MG63 (cell line): Measurements from ENCODE around the gene TTC36. TPM values are rescaled to one million over a fixed set of nuclear protein-coding genes. Genes with fewer than 3 reads are reported as not detected.
"Not testable (repeated sequence)": the region's sequence is repeated elsewhere in the genome, so short reads cannot be mapped to it uniquely, and the experiment has no call there.

ENCODE experiments used
- DNase-seq: peaks from one replicate; pipeline ENCODE4 v3.0.0-alpha.2; 2020
- H3K27me3 ChIP-seq: fragments of 250-450 bp; sonication (Bioruptor Pico); 2 replicates; pipeline ENCODE4 v1.5.1; 2020; ENCODE audit warnings: mild to moderate bottlenecking, moderate library complexity
- H3K36me3 ChIP-seq: fragments of 250-450 bp; sonication (Bioruptor Pico); 2 replicates; pipeline ENCODE4 v1.5.1; 2020; ENCODE audit warnings: mild to moderate bottlenecking, moderate library complexity
- H3K4me3 ChIP-seq: fragments of 250-450 bp; sonication (Bioruptor Pico); 2 replicates; pipeline ENCODE4 v1.5.1; 2020; ENCODE audit warnings: mild to moderate bottlenecking, moderate library complexity
- H3K9me3 ChIP-seq: fragments of 250-450 bp; sonication (Bioruptor Pico); 2 replicates; pipeline ENCODE4 v1.5.1; 2020; ENCODE audit warnings: mild to moderate bottlenecking, moderate library complexity
- total RNA-seq: library from RNA; depleted of rRNA; stranded (reverse); fragments of >200 nt; shearing (Covaris generic); gene quantifications from 2 replicates; pipeline ENCODE4 v1.2.3, GENCODE V29; 2014; ENCODE audit warnings: low replicate concordance; rRNA removed

TTC36 gene
- total RNA-seq, 1 experiment from 2014 or later: not detected

DNA sequence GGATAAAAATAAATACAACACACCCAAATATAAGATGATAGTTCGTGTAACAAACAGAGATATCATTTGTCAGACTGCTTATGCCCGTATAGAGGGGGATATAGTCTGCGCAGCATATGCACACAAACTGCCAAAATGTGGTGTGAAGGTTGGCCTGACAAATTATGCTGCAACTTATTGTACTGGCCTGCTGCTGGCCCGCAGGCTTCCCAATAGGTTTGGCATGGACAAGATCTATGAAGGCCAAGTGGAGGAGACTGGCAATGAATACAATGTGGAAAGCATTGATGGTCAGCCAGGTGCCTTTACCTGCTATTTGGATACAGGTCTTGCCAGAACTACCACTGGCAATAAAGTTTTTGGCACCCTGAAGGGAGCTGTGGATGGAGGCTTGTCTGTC, 33.5 kb downstream of the TTC36 start:
- no peak for DNase-seq
- H3K4me3 ChIP-seq: no peak overlapping the region
- H3K36me3 ChIP-seq: peaks cover 7% of the 10 kb centered on the region

DNA sequence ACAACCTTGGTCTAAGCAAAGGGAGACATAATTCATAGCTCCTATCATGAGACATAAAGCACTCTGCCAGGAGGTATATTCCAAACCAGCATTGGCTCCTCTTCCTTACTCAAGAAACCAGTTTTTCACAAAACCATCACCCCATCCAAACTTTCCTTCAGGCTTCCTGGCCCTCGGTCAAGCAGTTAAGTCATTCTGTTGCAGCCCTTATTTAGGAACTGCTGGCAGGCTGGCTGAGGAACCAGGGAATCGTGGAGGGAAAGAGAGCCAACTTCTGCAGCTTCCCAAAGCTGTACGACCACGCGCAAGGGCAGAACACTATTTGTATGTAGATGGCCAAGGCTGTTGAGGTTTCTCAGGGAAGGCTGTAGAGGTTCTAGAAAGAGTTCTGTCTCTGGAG, 37.8 kb downstream of the TTC36 start:
- H3K27me3 ChIP-seq: no peaks in the 10 kb centered on the region
- H3K4me3 ChIP-seq: peak overlapping the region; percentile 64
- H3K36me3 ChIP-seq: no peaks in the 10 kb centered on the region
- H3K9me3 ChIP-seq: no peaks in the 10 kb centered on the region
- DNase-seq: peak; percentile 68

More for the DNA sequence above, 33.5 kb downstream of the TTC36 start:
- Histone ChIP-seq H3K9me3 (no peaks in the 10 kb centered on the region), H3K27me3 (no peaks in the 10 kb centered on the region)

DNA sequence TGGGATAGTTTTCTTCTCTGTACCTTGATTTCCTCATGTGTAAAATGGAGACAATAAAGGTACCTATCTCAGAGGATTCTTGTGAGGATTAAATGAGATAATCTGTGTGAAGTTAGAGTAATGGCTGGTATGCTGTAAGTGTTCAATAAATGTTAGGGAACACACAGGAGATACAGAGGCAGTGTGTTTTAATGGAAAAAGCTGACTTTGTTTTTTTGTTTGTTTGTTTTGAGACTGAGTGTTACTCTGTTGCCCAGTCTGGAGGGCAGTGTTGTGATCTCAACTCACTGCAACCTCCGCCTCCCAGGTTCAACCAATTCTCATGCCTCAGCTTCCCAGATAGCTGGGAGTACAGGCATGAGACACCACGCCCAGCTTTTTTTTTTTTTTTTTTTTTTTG, 42.4 kb downstream of the TTC36 start:
- Histone ChIP-seq H3K4me3 (no peak overlapping the region), H3K36me3 (peaks cover 19% of the 10 kb centered on the region), H3K9me3 (no peaks in the 10 kb centered on the region), H3K27me3 (no peaks in the 10 kb centered on the region)
- no peak for DNase-seq

DNA sequence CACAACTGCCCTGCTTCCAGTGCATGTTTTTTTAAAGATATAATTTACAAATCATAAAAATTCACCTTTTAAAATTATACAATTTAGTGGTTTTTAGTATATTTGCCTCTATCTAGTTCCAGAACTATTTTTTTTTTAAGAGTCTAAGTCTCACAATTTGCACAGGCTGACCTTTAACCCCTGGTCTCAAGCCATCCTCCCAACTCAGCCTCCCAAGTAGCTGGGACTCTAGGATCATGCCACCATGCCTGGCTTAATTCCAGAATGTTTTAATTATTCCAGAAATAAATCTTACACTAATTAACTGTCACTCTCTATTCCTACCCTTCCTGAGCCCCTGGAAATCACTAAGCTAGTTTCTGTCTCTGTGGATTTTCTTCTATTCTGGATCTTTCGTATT, 43.5 kb downstream of the TTC36 start:
- no peaks in the 10 kb centered on the region for H3K27me3 ChIP-seq
- DNase-seq: no peak
- no peak overlapping the region for H3K4me3 ChIP-seq
- H3K9me3 ChIP-seq: no peaks in the 10 kb centered on the region
- H3K36me3 ChIP-seq: peaks cover 19% of the 10 kb centered on the region

DNA sequence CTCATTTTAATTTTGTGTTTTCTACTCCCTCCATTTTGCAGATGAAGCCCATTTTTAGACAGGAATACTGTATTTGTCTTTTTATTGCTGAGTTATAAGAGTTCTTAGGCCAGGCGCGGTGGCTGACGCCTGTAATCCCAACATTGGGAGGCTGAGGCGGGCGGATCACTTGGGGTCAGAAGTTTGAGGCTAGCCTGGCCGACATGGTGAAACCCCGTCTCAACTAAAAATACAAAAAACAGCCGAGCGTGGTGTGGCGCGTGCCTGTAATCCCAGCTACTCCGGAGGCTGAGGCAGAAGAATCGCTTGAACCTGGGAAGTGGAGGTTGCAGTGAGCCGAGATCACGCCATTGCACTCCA, 44.4 kb downstream of the TTC36 start:
- Histone ChIP-seq H3K4me3 (peak overlapping the region; percentile 99), H3K36me3 (peaks cover 22% of the 10 kb centered on the region)
- H3K27me3 ChIP-seq, H3K9me3 ChIP-seq: not testable (repeated sequence)
- peak; percentile 24 for DNase-seq

DNA sequence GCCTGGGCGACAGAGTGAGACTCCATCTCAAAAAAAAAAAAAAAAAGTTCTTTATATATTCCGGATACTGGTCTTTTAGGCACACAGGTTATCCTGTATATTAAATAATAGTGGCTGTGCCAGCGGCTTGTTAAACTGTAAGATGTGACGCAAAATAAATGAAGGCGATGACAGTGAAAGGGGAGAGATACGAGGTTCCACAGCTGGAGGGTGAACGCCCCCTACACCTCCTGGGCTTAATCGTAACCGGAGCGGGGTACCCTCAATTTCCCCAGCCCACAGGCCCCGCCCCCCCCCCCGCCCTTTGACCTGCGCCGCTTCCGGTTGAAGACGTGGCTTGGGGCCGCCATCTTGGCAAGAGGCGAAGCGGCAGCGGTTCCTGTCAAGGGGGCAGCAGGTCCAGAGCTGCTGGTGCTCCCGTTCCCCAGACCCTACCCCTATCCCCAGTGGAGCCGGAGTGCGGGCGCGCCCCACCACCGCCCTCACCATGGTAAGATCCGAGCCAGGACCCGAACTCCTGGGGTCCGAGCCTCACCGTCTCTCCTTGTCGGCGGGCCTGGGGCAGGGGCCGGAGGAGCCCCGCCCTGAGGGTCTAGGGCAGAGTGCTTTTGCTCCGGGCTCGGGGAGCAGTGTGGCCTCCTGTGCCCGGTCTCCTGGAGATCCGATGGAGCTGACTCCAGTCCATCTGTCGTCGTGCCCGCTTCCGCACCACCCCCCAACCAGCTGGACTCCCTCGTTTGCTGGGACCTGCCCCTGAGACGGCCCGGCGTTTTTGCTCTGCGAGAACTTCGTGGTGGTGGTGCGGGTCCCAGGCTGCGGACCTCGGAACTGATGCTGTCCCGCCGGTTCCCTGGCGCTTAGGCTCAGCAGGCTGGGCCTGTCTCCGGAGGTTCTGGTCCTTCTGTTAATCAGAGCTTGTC, 45.0 kb downstream of the TTC36 start, which contains the start of gene ARCN1:
Gene ARCN1 (plus strand): TSS at position 349 of the 920 bp plus-strand sequence. CDS start 139 bp downstream, at position 488.
- peak; percentile 77 for DNase-seq
- Histone ChIP-seq H3K36me3 (peaks cover 24% of the 10 kb centered on the region), H3K27me3 (no peaks in the 10 kb centered on the region), H3K9me3 (no peaks in the 10 kb centered on the region), H3K4me3 (peak within 1 kb of the TSS; percentile 99)

DNA sequence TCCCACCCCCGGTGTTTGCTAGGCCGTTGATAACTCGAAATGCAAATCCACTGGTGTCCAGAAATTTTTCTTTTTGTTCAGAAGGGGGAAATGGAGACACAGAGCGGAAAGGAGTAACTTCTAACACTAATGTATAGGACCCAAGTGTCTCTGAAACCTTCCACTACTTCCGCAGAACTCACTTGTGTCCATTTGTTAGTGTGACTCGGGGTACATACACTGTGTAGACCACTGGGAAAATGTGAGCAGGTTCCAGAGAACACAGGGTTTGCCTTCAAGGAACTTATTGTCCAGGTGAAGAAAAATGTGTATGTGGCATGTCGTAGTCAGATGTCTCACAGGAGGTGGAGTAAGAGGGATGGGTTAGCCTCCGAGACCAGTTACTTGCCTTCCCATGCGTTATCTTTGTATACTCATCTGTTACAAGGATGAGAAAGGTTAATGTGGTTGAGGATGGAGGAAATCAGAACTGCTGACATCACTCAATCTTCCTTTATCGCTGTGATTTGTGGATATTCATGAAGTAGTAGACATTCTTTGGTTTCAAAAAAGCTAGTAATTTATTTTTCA, 45.8 kb downstream of the TTC36 start:
- peak overlapping the region; percentile 99 for H3K4me3 ChIP-seq
- peaks cover 28% of the 10 kb centered on the region for H3K36me3 ChIP-seq
- no peaks in the 10 kb centered on the region for H3K27me3 ChIP-seq
- DNase-seq: no peak
- H3K9me3 ChIP-seq: no peaks in the 10 kb centered on the region

DNA sequence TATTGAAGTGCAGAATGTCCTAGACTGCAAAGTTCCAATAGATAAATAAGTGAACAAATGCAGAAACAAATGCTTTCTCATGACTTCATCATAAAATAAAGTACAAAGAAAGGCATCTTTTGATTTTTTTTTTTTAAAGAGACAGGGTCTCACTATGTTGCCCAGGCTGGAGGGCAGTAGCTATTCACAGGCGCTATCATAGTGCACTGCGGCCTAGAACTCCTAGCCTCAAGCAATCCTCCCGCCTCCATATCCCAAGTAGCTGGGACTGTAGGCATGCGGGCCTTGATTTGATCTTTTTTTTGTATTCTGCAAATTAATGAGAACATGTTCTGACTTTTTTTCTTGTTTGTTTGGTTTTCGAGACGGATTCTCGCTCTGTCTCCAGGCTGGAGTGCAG, 47.4 kb downstream of the TTC36 start:
- no peaks in the 10 kb centered on the region for H3K9me3 ChIP-seq
- peaks cover 34% of the 10 kb centered on the region for H3K36me3 ChIP-seq
- no peaks in the 10 kb centered on the region for H3K27me3 ChIP-seq
- DNase-seq: no peak
- H3K4me3 ChIP-seq: peak overlapping the region; percentile 99

DNA sequence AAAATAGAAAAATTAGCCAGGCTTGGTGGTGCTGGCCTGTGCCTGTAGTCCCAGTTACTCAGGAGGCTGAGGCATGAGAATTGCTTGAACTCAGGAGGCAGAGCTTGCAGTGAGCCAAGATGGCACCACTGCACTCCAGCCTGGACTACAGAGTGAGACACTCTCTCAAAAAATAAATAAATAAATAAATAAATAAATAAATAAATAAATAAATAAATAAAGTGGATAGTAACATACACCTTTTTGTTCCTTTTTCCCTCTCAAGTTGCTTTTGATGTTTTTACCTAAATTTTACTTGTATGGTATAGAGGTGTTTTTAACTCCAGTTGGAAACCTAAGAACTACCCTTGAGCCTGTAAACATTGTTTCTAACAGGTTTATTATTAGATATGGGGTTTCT, 50.7 kb downstream of the TTC36 start:
- not testable (repeated sequence) for H3K9me3 ChIP-seq, H3K4me3 ChIP-seq, DNase-seq, H3K27me3 ChIP-seq
- H3K36me3 ChIP-seq: peaks cover 51% of the 10 kb centered on the region

Other genes with a start within 250 kb of the TTC36 start
- gene CD3E, start 222.7 kb upstream of the TTC36 start, total RNA-seq: not detected in 2 replicates
- not detected in 2 replicates for gene CD3D, start 184.8 kb upstream of the TTC36 start, total RNA-seq
- not detected in 2 replicates for gene CD3G, start 183.1 kb upstream of the TTC36 start, total RNA-seq
- 30.3 and 40.1 TPM in 2 replicates for gene UBE4A, start 167.9 kb upstream of the TTC36 start, total RNA-seq
- gene ATP5MG, start 125.9 kb upstream of the TTC36 start, total RNA-seq: 113 and 709 TPM in 2 replicates
- 6.5 and 11.9 TPM in 2 replicates for gene KMT2A, start 91.0 kb upstream of the TTC36 start, total RNA-seq
- 0.89 TPM in 1 of 2 replicates, not detected in the other for gene TMEM25, start 3.7 kb downstream of the TTC36 start, total RNA-seq
- gene IFT46, start 38.5 kb downstream of the TTC36 start, total RNA-seq: 41.0 and 214 TPM in 2 replicates
- 92.2 and 122 TPM in 2 replicates for gene ARCN1, start 44.9 kb downstream of the TTC36 start, total RNA-seq
- 55.3 and 58.4 TPM in 2 replicates for gene PHLDB1, start 80.1 kb downstream of the TTC36 start, total RNA-seq
- gene TREH, start 152.2 kb downstream of the TTC36 start, total RNA-seq: not detected in 2 replicates